ENCODE data around the gene UBE2E1.

DNA sequence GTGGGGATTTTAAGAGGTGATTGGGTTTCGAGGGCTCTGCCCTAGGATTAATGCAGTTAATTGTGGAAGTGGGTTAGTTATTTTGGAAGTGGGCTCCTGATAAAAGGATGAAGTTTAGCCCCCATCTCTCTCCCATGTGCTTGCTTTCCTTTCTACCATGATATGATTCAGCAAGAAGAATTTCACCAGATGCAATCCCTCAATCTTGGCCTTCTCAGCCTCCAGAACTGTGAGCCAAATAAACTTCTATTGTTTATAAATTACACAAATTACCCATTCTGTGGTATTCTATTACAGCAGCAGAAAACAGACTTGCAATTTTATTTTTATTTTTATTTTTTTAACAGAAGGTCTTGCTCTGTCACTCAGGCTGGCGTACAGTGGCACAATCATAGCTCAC is 27.3 kb upstream of the UBE2E1 start:
- TF ChIP-seq, protein P1, sequence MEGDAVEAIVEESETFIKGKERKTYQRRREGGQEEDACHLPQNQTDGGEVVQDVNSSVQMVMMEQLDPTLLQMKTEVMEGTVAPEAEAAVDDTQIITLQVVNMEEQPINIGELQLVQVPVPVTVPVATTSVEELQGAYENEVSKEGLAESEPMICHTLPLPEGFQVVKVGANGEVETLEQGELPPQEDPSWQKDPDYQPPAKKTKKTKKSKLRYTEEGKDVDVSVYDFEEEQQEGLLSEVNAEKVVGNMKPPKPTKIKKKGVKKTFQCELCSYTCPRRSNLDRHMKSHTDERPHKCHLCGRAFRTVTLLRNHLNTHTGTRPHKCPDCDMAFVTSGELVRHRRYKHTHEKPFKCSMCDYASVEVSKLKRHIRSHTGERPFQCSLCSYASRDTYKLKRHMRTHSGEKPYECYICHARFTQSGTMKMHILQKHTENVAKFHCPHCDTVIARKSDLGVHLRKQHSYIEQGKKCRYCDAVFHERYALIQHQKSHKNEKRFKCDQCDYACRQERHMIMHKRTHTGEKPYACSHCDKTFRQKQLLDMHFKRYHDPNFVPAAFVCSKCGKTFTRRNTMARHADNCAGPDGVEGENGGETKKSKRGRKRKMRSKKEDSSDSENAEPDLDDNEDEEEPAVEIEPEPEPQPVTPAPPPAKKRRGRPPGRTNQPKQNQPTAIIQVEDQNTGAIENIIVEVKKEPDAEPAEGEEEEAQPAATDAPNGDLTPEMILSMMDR (IDR thresholded peaks at IDR 0.05) = no peak
- no peak for TF ChIP-seq POLR2A (IDR thresholded peaks at IDR 0.05)
